ENCODE data around the gene CITED1. TPM values are rescaled to one million over a fixed set of nuclear protein-coding genes. Genes with fewer than 3 reads are reported as not detected.

Gene CITED1
- total and polyA plus RNA-seq, 4 donors: 0.34 to 1.8 (median 0.47) TPM; not detected in 1

- H3K27me3 ChIP-seq (ENCODE audit: control insufficient read depth in 3 of 3, insufficient read depth in 3 of 3, low read length in 2 of 3): peaks cover 0 to 32% (median 2%) of the 10 kb centered on the region in 3 donors
- no peaks in the 10 kb centered on the region for H3K9me3 ChIP-seq (ENCODE audit: control insufficient read depth in 4 of 4, insufficient read depth in 3 of 4, low read length in 3 of 4)
- no peak for DNase-seq
- no peak for TF ChIP-seq CTCF (IDR thresholded peaks at IDR 0.05; ENCODE audit: control extremely low read depth, extremely low read depth)
- ATAC-seq (ENCODE audit: insufficient read depth, low FRiP score): no peak
- WGBS, 2 donors: 67 to 70% methylated on average over 5 of the region's 5 CpGs
- no peak overlapping the region for H3K4me3 ChIP-seq
- no peak overlapping the region for H3K9ac ChIP-seq (ENCODE audit: insufficient read depth in 1 of 2, low read length in 2 of 2)
- H3K27ac ChIP-seq (ENCODE audit: low read depth in 1 of 2, low read length in 1 of 2): no peak overlapping the region
- H3K36me3 ChIP-seq (ENCODE audit: control insufficient read depth in 4 of 4, insufficient read depth in 4 of 4, low read length in 4 of 4): peaks cover 0 to 14% (median 6%) of the 10 kb centered on the region in 4 donors
- H3K4me1 ChIP-seq (ENCODE audit: control insufficient read depth in 5 of 5, insufficient read depth in 5 of 5, low read length in 5 of 5): peaks cover 0 to 12% (median 0%) of the 10 kb centered on the region in 5 donors
These were observed 25.3 kb downstream of the CITED1 start for GRCh38 chrX:72280321-72280845.

GRCh38 chrX:72276478-72276953 lies 29.2 kb downstream of the CITED1 start:
- Histone ChIP-seq H3K4me3 (peak overlapping the region; percentile 99), H3K27ac (ENCODE audit: low read depth in 1 of 2, low read length in 1 of 2) (peak overlapping the region; percentile 74 to 95), H3K9ac (ENCODE audit: insufficient read depth in 1 of 2, low read length in 2 of 2) (peak overlapping the region; percentile 98 to 99), H3K36me3 (ENCODE audit: control insufficient read depth in 4 of 4, insufficient read depth in 4 of 4, low read length in 4 of 4) (peaks cover 27 to 48% (median 39%) of the 10 kb centered on the region in 4 donors), H3K27me3 (ENCODE audit: control insufficient read depth in 3 of 3, insufficient read depth in 3 of 3, low read length in 2 of 3) (peaks cover 0 to 25% (median 2%) of the 10 kb centered on the region in 3 donors), H3K9me3 (ENCODE audit: control insufficient read depth in 4 of 4, insufficient read depth in 3 of 4, low read length in 3 of 4) (peaks cover 0 to 1% (median 0%) of the 10 kb centered on the region in 4 donors), H3K4me1 (ENCODE audit: control insufficient read depth in 5 of 5, insufficient read depth in 5 of 5, low read length in 5 of 5) (peaks cover 0 to 25% (median 7%) of the 10 kb centered on the region in 5 donors)
- DNase-seq: peak in 1 of 3 donors; percentile 10
- no peak for ATAC-seq (ENCODE audit: insufficient read depth, low FRiP score)
- 1% methylated on average over 9 to 18 of the region's 18 CpGs for WGBS, 2 donors
- TF ChIP-seq CTCF (IDR thresholded peaks at IDR 0.05; ENCODE audit: control extremely low read depth, extremely low read depth): no peak

- Histone ChIP-seq H3K4me1 (ENCODE audit: control insufficient read depth in 5 of 5, insufficient read depth in 5 of 5, low read length in 5 of 5) (peaks cover 0 to 25% (median 7%) of the 10 kb centered on the region in 5 donors), H3K9me3 (ENCODE audit: control insufficient read depth in 4 of 4, insufficient read depth in 3 of 4, low read length in 3 of 4) (peaks cover 0 to 1% (median 0%) of the 10 kb centered on the region in 4 donors), H3K27ac (ENCODE audit: low read depth in 1 of 2, low read length in 1 of 2) (no peak overlapping the region), H3K4me3 (no peak overlapping the region), H3K36me3 (ENCODE audit: control insufficient read depth in 4 of 4, insufficient read depth in 4 of 4, low read length in 4 of 4) (peaks cover 32 to 55% (median 46%) of the 10 kb centered on the region in 4 donors), H3K27me3 (ENCODE audit: control insufficient read depth in 3 of 3, insufficient read depth in 3 of 3, low read length in 2 of 3) (peaks cover 0 to 14% (median 0%) of the 10 kb centered on the region in 3 donors), H3K9ac (ENCODE audit: insufficient read depth in 1 of 2, low read length in 2 of 2) (peak overlapping the region; percentile 26 to 61)
- ATAC-seq (ENCODE audit: insufficient read depth, low FRiP score): no peak
- no peak for DNase-seq
- TF ChIP-seq CTCF (IDR thresholded peaks at IDR 0.05; ENCODE audit: control extremely low read depth, extremely low read depth): no peak
- 66 to 69% methylated on average over 5 of the region's 5 CpGs for WGBS, 2 donors
These were observed 31.2 kb downstream of the CITED1 start for GRCh38 chrX:72274526-72274925.
